NB4 (cell line): Measurements from ENCODE around the gene CDKN2D.

ENCODE experiments used
- DNase-seq: peaks from one replicate; pipeline ENCODE4 v3.0.0; 2010; ENCODE audit warnings: low read depth
- H3K4me3 ChIP-seq: one replicate; pipeline ENCODE4 v1.5.1; 2011; ENCODE audit warnings: mild to moderate bottlenecking, low read depth, low read length, moderate library complexity
- MAX ChIP-seq: IDR thresholded peaks from 2 replicates; pipeline ENCODE4 v1.6.1; 2011; ENCODE audit warnings: low read depth, low read length
- MYC ChIP-seq: IDR thresholded peaks from 2 replicates; pipeline ENCODE4 v1.6.1; 2011; ENCODE audit warnings: low read depth, low read length
- POLR2A ChIP-seq: IDR thresholded peaks from 2 replicates; pipeline ENCODE4 v1.6.1; 2011; ENCODE audit warnings: mild to moderate bottlenecking; ENCODE audit not compliant: insufficient read length; ENCODE audit errors: extremely low read depth
- TF ChIP-seq, protein P1 (sequence below): IDR thresholded peaks from one replicate; pipeline ENCODE4 v1.5.1; 2012; ENCODE audit warnings: low read depth, low read length

CDKN2D gene

DNA sequence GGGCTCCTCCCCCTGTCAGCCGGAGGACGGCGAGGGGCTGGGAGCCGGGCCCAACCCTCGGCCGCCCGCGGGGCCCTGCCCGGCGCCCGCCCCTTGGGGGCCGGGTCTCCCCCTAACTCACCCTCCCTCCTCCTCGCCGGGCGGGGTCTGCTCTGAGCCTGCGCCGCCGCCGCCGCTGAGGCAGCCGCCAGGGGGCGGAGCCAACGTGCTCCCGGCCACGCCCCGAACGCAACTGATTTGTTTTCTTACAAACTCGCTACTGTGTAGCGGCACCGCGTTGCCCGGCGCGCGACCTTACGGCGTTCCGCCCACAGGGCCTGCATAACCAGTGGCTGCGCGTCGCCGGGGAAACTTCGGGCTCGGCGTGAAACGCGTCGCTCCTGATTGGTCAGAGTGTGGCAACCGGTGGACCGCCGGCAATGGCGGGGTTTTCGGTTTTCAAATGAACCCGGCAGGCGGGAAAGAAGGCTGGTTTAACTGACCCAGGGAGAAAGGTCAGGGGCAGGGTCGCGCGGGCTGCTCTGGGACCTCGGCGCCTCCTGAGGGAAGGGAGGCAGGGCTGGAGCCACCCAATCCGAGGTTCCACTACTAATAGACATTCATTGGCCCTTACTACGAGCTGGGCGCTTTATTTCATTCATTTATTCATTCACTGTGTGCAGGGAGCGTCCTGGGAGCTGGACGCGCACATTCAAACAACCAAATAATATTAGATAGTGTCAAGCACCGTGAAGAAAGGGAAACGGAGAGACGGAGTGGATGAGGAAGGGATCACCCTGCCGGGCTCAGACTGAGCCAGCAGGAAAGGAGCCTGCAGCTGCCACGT, at the start of gene CDKN2D:
TSS of gene CDKN2D (minus strand) at position 154 of the 826 bp plus-strand sequence. CDS start 326 bp downstream, outside the sequence.
- peak; percentile 100 for DNase-seq
- TF ChIP-seq MYC: no peak; the same call in 1 of the 2 replicates
- TF ChIP-seq MAX: peak; percentile 99
- TF ChIP-seq POLR2A: peak; percentile 40
- H3K4me3 ChIP-seq: peak within 1 kb of the TSS; percentile 83

DNA sequence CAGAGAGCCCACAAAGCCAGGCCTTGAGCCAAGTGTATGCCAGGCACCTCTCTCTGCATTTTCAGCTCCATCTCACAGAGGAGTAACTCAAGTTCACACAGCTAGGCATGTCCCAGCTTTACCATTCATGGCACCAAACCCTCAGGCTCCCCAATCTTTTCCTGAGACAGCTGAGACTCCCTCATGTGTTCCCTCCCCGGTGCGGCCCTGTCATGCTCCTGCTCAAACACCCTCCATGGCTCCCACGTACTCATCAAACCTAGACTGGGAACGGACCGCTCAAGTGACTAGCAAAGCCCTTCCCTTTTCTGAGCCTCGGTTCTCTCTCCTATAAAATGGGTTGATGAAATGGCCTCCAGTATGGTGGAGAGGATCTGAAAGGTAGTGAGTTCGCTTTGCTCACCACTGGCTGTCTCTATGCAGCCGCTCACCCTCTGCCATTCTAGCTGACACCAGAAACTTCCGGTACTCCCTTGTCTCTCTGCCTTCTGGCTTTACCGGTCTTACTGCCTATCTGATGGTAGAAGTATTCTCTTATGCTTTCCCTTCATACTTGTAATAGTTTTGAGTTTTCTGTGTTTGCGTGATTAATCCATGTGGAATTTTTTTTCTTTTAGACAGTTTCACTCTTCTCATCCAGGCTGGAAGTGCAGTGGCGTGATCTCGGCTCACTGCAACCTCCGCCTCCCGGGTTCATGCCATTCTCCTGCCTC, 48.8 kb upstream of the CDKN2D start:
- H3K4me3 ChIP-seq: no peak overlapping the region
- no peak for DNase-seq
- TF ChIP-seq, protein P1, sequence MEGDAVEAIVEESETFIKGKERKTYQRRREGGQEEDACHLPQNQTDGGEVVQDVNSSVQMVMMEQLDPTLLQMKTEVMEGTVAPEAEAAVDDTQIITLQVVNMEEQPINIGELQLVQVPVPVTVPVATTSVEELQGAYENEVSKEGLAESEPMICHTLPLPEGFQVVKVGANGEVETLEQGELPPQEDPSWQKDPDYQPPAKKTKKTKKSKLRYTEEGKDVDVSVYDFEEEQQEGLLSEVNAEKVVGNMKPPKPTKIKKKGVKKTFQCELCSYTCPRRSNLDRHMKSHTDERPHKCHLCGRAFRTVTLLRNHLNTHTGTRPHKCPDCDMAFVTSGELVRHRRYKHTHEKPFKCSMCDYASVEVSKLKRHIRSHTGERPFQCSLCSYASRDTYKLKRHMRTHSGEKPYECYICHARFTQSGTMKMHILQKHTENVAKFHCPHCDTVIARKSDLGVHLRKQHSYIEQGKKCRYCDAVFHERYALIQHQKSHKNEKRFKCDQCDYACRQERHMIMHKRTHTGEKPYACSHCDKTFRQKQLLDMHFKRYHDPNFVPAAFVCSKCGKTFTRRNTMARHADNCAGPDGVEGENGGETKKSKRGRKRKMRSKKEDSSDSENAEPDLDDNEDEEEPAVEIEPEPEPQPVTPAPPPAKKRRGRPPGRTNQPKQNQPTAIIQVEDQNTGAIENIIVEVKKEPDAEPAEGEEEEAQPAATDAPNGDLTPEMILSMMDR: no peak
- TF ChIP-seq POLR2A (no peak), MAX (no peak), MYC (no peak)

DNA sequence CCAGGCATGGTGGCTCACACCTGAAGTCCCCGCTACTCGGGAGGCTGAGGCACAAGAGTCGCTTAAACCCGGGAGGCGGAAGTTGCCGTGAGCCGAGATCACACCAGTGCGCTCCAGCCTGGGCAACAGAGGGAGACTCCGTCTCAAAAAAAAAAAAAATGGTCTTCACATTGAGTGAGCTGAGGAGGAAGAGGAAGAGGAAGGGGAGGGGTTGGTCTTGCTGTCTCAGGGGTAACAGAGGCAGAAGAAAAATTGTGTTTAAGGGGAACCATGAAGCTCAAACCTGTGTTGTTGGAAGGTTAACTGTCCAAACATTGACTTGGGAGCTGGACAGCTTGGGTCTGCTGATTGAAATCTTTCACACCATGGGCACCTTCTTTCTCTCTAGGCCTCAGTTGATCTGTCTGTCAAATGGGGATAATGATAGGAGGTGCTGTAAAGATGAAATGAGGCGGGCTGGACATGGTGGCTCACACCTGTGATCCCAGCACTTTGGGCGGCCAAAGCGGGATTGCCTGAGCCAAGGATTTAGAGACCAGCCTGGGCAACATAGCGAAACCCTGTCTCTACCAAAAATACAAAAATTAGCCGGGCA, 46.7 kb upstream of the CDKN2D start:
- TF ChIP-seq POLR2A (no peak), MAX (no peak)
- DNase-seq: no peak
- H3K4me3 ChIP-seq: no peak overlapping the region

- no peak overlapping the region for H3K4me3 ChIP-seq
- DNase-seq: no peak
- TF ChIP-seq POLR2A: no peak
- TF ChIP-seq MYC: no peak
- TF ChIP-seq, protein P1: no peak
- no peak for TF ChIP-seq MAX
These were observed 43.8 kb upstream of the CDKN2D start for GRCh38 chr19:10612499-10613119.

DNA sequence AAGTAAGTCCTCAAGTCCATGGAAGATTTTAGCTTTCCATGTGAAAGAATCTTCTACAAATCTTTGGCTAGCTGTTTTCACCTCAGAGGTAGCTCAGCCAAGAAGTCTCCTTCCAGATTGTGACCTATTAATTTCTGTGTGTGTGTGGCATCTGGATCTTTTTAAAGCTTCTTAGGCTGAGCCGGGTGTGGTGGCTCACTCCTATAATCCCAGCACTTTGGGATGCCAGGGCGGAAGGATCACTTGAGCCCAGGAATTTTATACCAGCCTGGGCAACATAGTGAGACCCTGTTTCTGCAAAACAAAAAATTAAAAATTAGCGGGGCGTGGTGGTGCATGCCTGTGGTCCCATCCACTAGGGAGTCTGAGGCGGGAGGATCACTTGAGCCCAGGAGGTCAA, 43.1 kb upstream of the CDKN2D start:
- TF ChIP-seq MYC (no peak), POLR2A (no peak)
- TF ChIP-seq, protein P1: no peak
- H3K4me3 ChIP-seq: no peak overlapping the region
- DNase-seq: no peak

- peak; percentile 40 for DNase-seq
- no peak overlapping the region for H3K4me3 ChIP-seq
- TF ChIP-seq, protein P1: no peak
- TF ChIP-seq MYC (peak; percentile 68; the same call in 1 of the 2 replicates), POLR2A (no peak)
These were observed 35.7 kb upstream of the CDKN2D start for GRCh38 chr19:10604460-10604980.
